Choroid plexus epithelial cell (primary cell): Measurements from ENCODE around the gene INAFM2.
A peak's percentile ranks its signal among the peaks of the same experiment; 100 is the strongest.

Source experiments
- DNase-seq: peaks from one replicate; pipeline ENCODE4 v3.0.0-alpha.2; 2010; ENCODE audit warnings: low read depth
- H3K4me3 ChIP-seq: 2 replicates; pipeline ENCODE4 v1.5.1; 2011; ENCODE audit warnings: low read depth, mild to moderate bottlenecking, control low read depth, low read length, moderate library complexity
- CTCF ChIP-seq: conservative IDR thresholded peaks from 2 replicates; pipeline ENCODE4 v1.5.1; 2011; ENCODE audit warnings: low read depth, mild to moderate bottlenecking, control low read depth, inconsistent platforms, low read length, moderate library complexity

The INAFM2 gene

GRCh38 chr15:40347559-40348473 is 24.3 kb downstream of the INAFM2 start:
- DNase-seq, result no peak
- H3K4me3 ChIP-seq, result no peak overlapping the region

DNA sequence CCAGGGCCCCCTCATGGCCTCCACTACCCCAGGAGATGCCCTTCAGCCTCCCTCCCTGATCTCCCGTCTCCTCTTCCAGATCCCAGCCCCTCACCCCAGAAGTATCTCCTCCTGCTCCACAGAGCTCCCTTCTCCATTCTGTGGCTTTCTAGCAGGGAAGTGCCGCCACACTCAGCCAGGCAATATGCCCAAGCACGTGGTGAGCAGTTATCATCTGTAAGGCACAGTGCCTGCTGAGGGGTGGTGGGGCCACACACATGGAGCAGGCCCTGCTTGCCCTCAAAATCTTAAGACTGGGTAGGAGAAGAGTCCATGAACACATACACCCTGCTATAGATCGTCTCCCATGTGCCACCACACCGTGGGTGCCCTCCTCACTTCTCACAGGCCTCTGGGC is 25.0 kb downstream of the INAFM2 start:
- DNase-seq, result no peak
- no peak overlapping the region for H3K4me3 ChIP-seq

More at GRCh38 chr15:40347559-40348473, 24.3 kb downstream of the INAFM2 start:
- TF ChIP-seq CTCF, result no peak

DNA sequence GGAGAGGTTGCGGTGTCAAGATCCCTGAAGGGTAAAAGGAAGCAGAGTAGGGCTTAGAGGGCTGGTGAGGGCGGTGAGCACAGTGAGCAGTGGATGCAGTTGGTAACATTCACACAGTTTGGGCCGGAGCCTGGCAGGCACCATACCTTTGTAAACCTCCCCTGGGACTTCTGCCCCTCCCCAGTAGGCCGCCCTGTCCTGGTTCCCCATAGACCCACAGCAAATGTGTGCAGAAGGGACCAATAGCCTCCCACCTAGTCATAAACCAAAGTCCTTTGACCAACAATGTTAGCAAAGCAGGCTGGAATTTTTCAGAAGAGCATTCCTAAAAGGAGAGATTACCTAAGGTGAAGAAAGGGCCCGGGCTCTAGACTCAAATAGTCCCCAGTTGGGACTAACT is 25.7 kb downstream of the INAFM2 start:
- DNase-seq, result no peak
- TF ChIP-seq CTCF, result no peak
- no peak overlapping the region for H3K4me3 ChIP-seq

More for the DNA sequence above, 25.0 kb downstream of the INAFM2 start:
- no peak for TF ChIP-seq CTCF

- no peak overlapping the region for H3K4me3 ChIP-seq
- no peak for DNase-seq
- TF ChIP-seq CTCF, result no peak
Measured at GRCh38 chr15:40352281-40352901, 28.9 kb downstream of the INAFM2 start.

- no peak for DNase-seq
- no peak overlapping the region for H3K4me3 ChIP-seq
Measured at GRCh38 chr15:40353697-40354096, 30.2 kb downstream of the INAFM2 start.

GRCh38 chr15:40354408-40355171 is 31.1 kb downstream of the INAFM2 start:
- TF ChIP-seq CTCF, result peak; percentile 71
- H3K4me3 ChIP-seq, result no peak overlapping the region
- DNase-seq, result peak; percentile 72

More at GRCh38 chr15:40353697-40354096, 30.2 kb downstream of the INAFM2 start:
- TF ChIP-seq CTCF, result no peak
